HL-60 (cell line): Measurements from ENCODE around the gene ADAMTSL4.

Source experiments
- DNase-seq, 2 experiments: peaks; one replicate each; pipeline ENCODE4 v3.0.0-alpha.2; 2010 to 2020; ENCODE audit warnings: low read depth in 1 of 2, low spot score in 1 of 2
- H3K27ac ChIP-seq: fragments of 250-450 bp; sonication (Bioruptor Pico); replicated peaks from 2 replicates; pipeline ENCODE4 v1.5.1; 2020; ENCODE audit warnings: mild to moderate bottlenecking, moderate library complexity
- H3K27me3 ChIP-seq: fragments of 250-450 bp; sonication (Bioruptor Pico); 2 replicates; pipeline ENCODE4 v1.5.1; 2021; ENCODE audit warnings: mild to moderate bottlenecking, moderate library complexity; ENCODE audit not compliant: insufficient read depth, poor library complexity, severe bottlenecking
- H3K4me3 ChIP-seq: replicated peaks from 2 replicates; pipeline ENCODE4 v1.5.1; 2011; ENCODE audit warnings: mild to moderate bottlenecking, control low read depth, low read length; ENCODE audit not compliant: insufficient read depth
- CTCF ChIP-seq: IDR thresholded peaks from one replicate; pipeline ENCODE4 v1.5.1; 2011; ENCODE audit warnings: low read length, control low read depth, inconsistent platforms; ENCODE audit not compliant: insufficient read depth
- GABPA ChIP-seq: IDR thresholded peaks from 2 replicates; pipeline ENCODE4 v1.6.1; 2012; ENCODE audit warnings: low read depth
- POLR2AphosphoS5 ChIP-seq: IDR thresholded peaks from 2 replicates; pipeline ENCODE4 v1.6.1; 2012; ENCODE audit warnings: low read depth
- REST ChIP-seq: IDR thresholded peaks from 2 replicates; pipeline ENCODE4 v1.6.1; 2012; ENCODE audit warnings: low read depth; ENCODE audit not compliant: insufficient replicate concordance
- SPI1 ChIP-seq: IDR thresholded peaks from 2 replicates; pipeline ENCODE4 v1.6.1; 2012; ENCODE audit warnings: low read depth, mild to moderate bottlenecking, borderline replicate concordance

Gene ADAMTSL4

GRCh38 chr1:150508982-150509381 lies 40.2 kb upstream of the ADAMTSL4 start:
- no peaks in the 10 kb centered on the region for H3K27me3 ChIP-seq
- TF ChIP-seq REST (no peak), CTCF (no peak), GABPA (no peak), POLR2AphosphoS5 (no peak), SPI1 (no peak)
- no peak for DNase-seq
- no peak overlapping the region for H3K4me3 ChIP-seq
- no peak overlapping the region for H3K27ac ChIP-seq

GRCh38 chr1:150511551-150511950 lies 37.7 kb upstream of the ADAMTSL4 start:
- TF ChIP-seq POLR2AphosphoS5 (no peak), REST (no peak), CTCF (no peak), GABPA (no peak), SPI1 (no peak)
- H3K4me3 ChIP-seq = no peak overlapping the region
- H3K27me3 ChIP-seq = no peaks in the 10 kb centered on the region
- no peak overlapping the region for H3K27ac ChIP-seq
- DNase-seq = no peak

- H3K27ac ChIP-seq = no peak overlapping the region
- DNase-seq = no peak
Observed at GRCh38 chr1:150511985-150512660, 37.1 kb upstream of the ADAMTSL4 start.

More at GRCh38 chr1:150511985-150512660, 37.1 kb upstream of the ADAMTSL4 start:
- no peaks in the 10 kb centered on the region for H3K27me3 ChIP-seq
- TF ChIP-seq REST (no peak), GABPA (no peak), POLR2AphosphoS5 (no peak)
- no peak overlapping the region for H3K4me3 ChIP-seq
